ENCODE results near the gene MEX3D. TPM values are rescaled to one million over a fixed set of nuclear protein-coding genes. Genes with fewer than 3 reads are reported as not detected.

The MEX3D gene
- total RNA-seq, 6 experiments from 2014 or later = 6.7 to 16.6 (median 10.3) TPM

DNA sequence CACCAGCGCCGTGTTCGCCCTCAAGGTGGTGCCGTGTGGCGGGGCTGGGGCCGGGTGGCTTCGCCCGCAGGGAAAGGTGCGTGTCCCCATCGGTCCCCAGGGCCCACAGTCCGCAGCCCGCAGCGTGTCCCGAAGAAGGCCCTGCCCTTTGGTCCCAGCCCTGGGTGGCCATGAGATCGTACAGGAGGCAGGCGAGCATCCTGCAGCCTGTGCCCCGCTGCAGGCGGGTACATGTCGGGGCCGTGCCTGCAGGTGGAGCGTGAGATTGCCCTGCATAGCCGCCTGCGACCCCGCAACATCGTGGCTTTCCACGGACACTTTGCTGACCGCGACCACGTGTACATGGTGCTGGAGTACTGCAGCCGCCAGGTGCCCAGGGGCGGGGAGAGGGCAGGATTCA, 42.8 kb downstream of the MEX3D start:
- H3K27ac ChIP-seq = no peak overlapping the region
- no peak for ATAC-seq
- no peaks in the 10 kb centered on the region for H3K36me3 ChIP-seq
- WGBS (ENCODE audit: insufficient coverage, low coverage, low lambda C conversion rate, missing lambda C conversion rate) = no CpG with 5 or more reads among the region's 31 CpGs
- intact Hi-C loops (cut with DNase I) = no loop called here
- DNase-seq = no peak
- no peaks in the 10 kb centered on the region for H3K9me3 ChIP-seq
- TF ChIP-seq POLR2A (IDR thresholded peaks at IDR 0.05) = no peak
- TF ChIP-seq, protein P1, sequence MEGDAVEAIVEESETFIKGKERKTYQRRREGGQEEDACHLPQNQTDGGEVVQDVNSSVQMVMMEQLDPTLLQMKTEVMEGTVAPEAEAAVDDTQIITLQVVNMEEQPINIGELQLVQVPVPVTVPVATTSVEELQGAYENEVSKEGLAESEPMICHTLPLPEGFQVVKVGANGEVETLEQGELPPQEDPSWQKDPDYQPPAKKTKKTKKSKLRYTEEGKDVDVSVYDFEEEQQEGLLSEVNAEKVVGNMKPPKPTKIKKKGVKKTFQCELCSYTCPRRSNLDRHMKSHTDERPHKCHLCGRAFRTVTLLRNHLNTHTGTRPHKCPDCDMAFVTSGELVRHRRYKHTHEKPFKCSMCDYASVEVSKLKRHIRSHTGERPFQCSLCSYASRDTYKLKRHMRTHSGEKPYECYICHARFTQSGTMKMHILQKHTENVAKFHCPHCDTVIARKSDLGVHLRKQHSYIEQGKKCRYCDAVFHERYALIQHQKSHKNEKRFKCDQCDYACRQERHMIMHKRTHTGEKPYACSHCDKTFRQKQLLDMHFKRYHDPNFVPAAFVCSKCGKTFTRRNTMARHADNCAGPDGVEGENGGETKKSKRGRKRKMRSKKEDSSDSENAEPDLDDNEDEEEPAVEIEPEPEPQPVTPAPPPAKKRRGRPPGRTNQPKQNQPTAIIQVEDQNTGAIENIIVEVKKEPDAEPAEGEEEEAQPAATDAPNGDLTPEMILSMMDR (IDR thresholded peaks at IDR 0.05) = no peak
- no peaks in the 10 kb centered on the region for H3K4me1 ChIP-seq
- no peaks in the 10 kb centered on the region for H3K27me3 ChIP-seq
- H3K4me3 ChIP-seq = no peak overlapping the region

DNA sequence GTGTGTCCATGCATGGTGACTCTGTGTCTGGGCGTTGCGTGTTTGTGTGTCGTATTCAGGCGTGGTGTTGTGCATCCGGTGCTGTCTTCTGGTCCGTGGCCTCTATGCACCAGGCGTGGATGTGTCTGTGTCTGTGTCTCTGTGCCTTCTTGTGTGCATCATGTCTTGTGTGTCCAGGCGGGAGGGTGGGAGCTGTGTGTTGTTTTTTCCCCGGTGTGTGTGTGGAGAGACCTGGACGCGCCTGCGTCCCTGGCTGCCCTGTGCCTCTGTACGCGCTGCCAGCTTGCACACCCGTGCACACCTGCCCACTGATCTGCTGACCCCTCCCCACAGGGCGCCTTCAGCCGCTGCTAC, 43.2 kb downstream of the MEX3D start:
- Histone ChIP-seq H3K4me1 (no peaks in the 10 kb centered on the region), H3K27me3 (no peaks in the 10 kb centered on the region), H3K4me3 (no peak overlapping the region), H3K9me3 (no peaks in the 10 kb centered on the region), H3K27ac (no peak overlapping the region), H3K36me3 (no peaks in the 10 kb centered on the region)
- no peak for TF ChIP-seq POLR2A (IDR thresholded peaks at IDR 0.05)
- TF ChIP-seq, protein P1 (IDR thresholded peaks at IDR 0.05) = no peak
- 80% methylated on average over 1 of the region's 17 CpGs for WGBS (ENCODE audit: insufficient coverage, low coverage, low lambda C conversion rate, missing lambda C conversion rate)
- ATAC-seq (no peak), DNase-seq (no peak)
- intact Hi-C loops (cut with DNase I) = no loop called here

DNA sequence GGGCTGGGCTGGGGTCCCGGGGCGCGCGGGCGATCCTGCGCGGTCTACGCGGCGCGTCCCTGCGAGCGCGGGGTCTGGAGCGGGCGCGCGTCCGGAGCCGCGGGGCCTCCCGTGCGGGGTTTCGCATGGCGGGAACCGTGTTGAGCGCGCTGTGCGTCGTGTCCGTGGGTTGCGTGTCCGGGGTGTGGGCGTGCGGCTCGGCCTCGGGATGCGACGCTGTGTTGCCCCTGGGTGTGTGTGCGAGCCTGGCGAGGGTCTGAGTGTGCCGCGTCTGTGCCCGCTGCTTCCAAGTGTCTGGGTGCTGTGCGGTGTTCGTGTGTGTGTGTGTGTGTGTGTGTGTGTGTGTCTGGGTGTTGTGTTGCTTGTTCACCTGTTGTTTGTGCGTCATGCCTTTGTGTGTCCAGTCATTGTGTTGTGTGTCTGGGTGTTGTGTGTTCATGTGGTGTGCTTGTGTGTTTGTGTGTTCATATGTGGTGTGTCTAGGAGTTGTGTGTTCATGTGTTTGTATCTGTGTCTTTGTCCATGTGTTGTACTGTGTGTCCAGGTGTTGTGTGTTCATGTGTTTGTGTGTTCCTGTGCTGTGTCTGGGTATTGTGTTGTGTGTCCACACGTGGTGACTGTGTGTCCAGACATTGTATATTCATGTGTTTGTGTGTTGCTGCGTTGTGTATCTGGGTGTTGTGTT, 43.7 kb downstream of the MEX3D start:
- Histone ChIP-seq H3K36me3 (no peaks in the 10 kb centered on the region), H3K27ac (no peak overlapping the region), H3K9me3 (no peaks in the 10 kb centered on the region), H3K4me1 (no peaks in the 10 kb centered on the region), H3K27me3 (no peaks in the 10 kb centered on the region), H3K4me3 (no peak overlapping the region)
- DNase-seq = no peak
- TF ChIP-seq, protein P1 (IDR thresholded peaks at IDR 0.05) = no peak
- no peak for TF ChIP-seq POLR2A (IDR thresholded peaks at IDR 0.05)
- no peak for ATAC-seq
- intact Hi-C loops (cut with DNase I) = no loop called here
- 19% methylated on average over 4 of the region's 49 CpGs for WGBS (ENCODE audit: insufficient coverage, low coverage, low lambda C conversion rate, missing lambda C conversion rate)

DNA sequence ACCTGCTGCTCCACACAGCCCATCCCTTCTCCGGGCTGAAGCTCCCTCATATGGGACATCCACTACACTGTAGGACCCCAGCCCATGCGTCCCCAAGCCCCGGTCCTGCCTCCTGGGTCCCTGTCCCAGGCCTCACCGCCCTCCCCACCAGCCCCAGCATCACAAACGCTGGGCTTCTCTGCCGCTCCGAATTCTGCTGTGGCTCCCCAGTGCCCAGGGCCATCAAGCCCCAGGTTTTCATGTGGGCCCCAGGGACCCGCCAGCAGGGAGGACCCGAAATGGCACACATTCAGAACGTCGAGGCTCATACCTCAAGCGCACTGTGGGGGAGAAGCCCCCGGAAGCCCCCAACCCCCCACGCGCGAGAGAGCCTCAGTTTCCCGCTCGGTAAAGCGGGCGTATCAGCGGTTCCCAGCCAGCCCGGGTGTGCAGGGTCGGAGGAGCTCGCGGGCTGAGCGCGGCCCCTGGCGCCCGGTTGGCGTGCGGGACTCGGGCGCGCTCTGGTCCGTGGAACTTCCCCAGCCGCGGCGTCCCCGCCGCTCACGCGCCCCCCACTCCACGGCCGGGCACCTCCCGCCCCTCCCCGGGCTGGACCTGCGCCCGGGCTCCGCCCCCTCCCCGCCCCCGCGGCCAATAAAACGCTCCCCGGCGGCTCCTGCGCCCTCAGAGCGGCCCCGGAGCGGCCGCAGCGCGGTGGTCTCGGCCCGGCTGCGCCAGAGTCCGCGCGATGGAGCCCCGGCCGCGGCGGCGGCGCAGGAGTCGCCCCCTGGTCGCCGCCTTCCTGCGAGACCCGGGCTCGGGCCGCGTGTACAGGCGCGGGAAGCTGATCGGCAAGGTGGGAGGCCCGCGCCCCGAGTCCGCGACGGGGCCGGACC, 44.5 kb downstream of the MEX3D start, which contains the start of gene PLK5:
TSS of gene PLK5 (plus strand) at position 666 of the 875 bp plus-strand sequence. CDS start 2,920 bp downstream, outside the sequence.
- H3K9me3 ChIP-seq = no peaks in the 10 kb centered on the region
- no peak within 1 kb of the TSS for H3K27ac ChIP-seq
- no peak for ATAC-seq
- TF ChIP-seq POLR2A (IDR thresholded peaks at IDR 0.05) = no peak
- TF ChIP-seq, protein P1 (IDR thresholded peaks at IDR 0.05) = no peak
- no peaks in the 10 kb centered on the region for H3K27me3 ChIP-seq
- DNase-seq = no peak
- no peaks in the 10 kb centered on the region for H3K4me1 ChIP-seq
- H3K4me3 ChIP-seq = no peak within 1 kb of the TSS
- no peaks in the 10 kb centered on the region for H3K36me3 ChIP-seq
- intact Hi-C loops (cut with DNase I) = no loop called here
- WGBS (ENCODE audit: insufficient coverage, low coverage, low lambda C conversion rate, missing lambda C conversion rate) = 35% methylated on average over 6 of the region's 92 CpGs

Measured in right lobe of liver (tissue), 6 donors.